MM.1S (cell line): ENCODE measurements around the gene MC4R.

ENCODE experiments used
- DNase-seq: peaks from one replicate; pipeline ENCODE4 v3.0.0-alpha.2; 2015
- H2AFZ ChIP-seq: fragments of 300-600 bp; sonication (generic); 2 replicates; pipeline ENCODE4 v1.6.0; 2016; ENCODE audit warnings: antibody characterized with exemption, low read length
- H3F3A ChIP-seq: fragments of 300-600 bp; sonication (generic); 2 replicates; pipeline ENCODE4 v1.6.1; 2016; ENCODE audit warnings: mild to moderate bottlenecking, antibody characterized with exemption, low read length, moderate library complexity, mixed read lengths; ENCODE audit not compliant: insufficient read depth
- H3K27ac ChIP-seq: fragments of 300-600 bp; sonication (generic); 2 replicates; pipeline ENCODE4 v1.5.1; 2016; ENCODE audit warnings: mild to moderate bottlenecking, low read length
- H3K27me3 ChIP-seq: fragments of 300-600 bp; sonication (generic); replicated peaks from 2 replicates; pipeline ENCODE4 v1.6.0; 2016; ENCODE audit warnings: low read length; ENCODE audit not compliant: insufficient read depth
- H3K36me3 ChIP-seq: fragments of 300-600 bp; sonication (generic); replicated peaks from 2 replicates; pipeline ENCODE4 v1.6.1; 2016; ENCODE audit warnings: mild to moderate bottlenecking, low read length, mixed read lengths; ENCODE audit not compliant: insufficient read depth
- H3K4me1 ChIP-seq: fragments of 300-600 bp; sonication (generic); 2 replicates; pipeline ENCODE4 v1.6.1; 2016; ENCODE audit warnings: low read length, mixed read lengths
- H3K4me2 ChIP-seq: fragments of 300-600 bp; sonication (generic); 2 replicates; pipeline ENCODE4 v1.6.0; 2016; ENCODE audit warnings: low read depth, low read length
- H3K4me3 ChIP-seq: fragments of 300-600 bp; sonication (generic); 2 replicates; pipeline ENCODE4 v1.5.1; 2016; ENCODE audit warnings: low read length, mixed read lengths
- H3K79me2 ChIP-seq: fragments of 300-600 bp; sonication (generic); 2 replicates; pipeline ENCODE4 v1.6.1; 2016; ENCODE audit warnings: mixed run types, low read length, mixed read lengths
- H3K9ac ChIP-seq: fragments of 300-600 bp; sonication (generic); 2 replicates; pipeline ENCODE4 v1.6.1; 2016; ENCODE audit warnings: low read length, mixed read lengths
- H3K9me2 ChIP-seq: fragments of 300-600 bp; sonication (generic); replicated peaks from 2 replicates; pipeline ENCODE4 v1.6.1; 2016; ENCODE audit warnings: mild to moderate bottlenecking, low read length, mixed read lengths; ENCODE audit not compliant: insufficient read depth
- H3K9me3 ChIP-seq: fragments of 300-600 bp; sonication (generic); replicated peaks from 2 replicates; pipeline ENCODE4 v1.6.1; 2016; ENCODE audit warnings: mild to moderate bottlenecking, low read length, mixed read lengths; ENCODE audit not compliant: insufficient read depth
- H4K20me1 ChIP-seq: fragments of 300-600 bp; sonication (generic); 2 replicates; pipeline ENCODE4 v1.6.1; 2016; ENCODE audit warnings: mild to moderate bottlenecking, low read length, moderate library complexity, mixed read lengths; ENCODE audit not compliant: insufficient read depth
- CTCF ChIP-seq: fragments of 300-600 bp; sonication (generic); IDR thresholded peaks from 2 replicates; pipeline ENCODE4 v1.5.1; 2016; ENCODE audit warnings: antibody characterized with exemption, low read length, mixed read lengths
- EZH2 ChIP-seq: fragments of 300-600 bp; sonication (generic); optimal IDR thresholded peaks from 2 replicates; pipeline ENCODE3; 2017; ENCODE audit warnings: low read depth, mild to moderate bottlenecking, antibody characterized with exemption, low read length, mixed read lengths
- EZH2phosphoT487 ChIP-seq: fragments of 300-600 bp; sonication (generic); IDR thresholded peaks from 2 replicates; pipeline ENCODE4 v1.6.1; 2018; ENCODE audit warnings: antibody characterized with exemption, low read length

MC4R gene

GRCh38 chr18:60350150-60350549, 22.4 kb downstream of the MC4R start:
- Histone ChIP-seq H3K27me3 (no peaks in the 10 kb centered on the region), H4K20me1 (no peaks in the 10 kb centered on the region), H3K9me2 (no peaks in the 10 kb centered on the region), H3F3A (no peaks in the 10 kb centered on the region), H2AFZ (no peak overlapping the region), H3K4me2 (no peak overlapping the region), H3K9ac (no peak overlapping the region), H3K27ac (no peak overlapping the region), H3K79me2 (no peaks in the 10 kb centered on the region), H3K36me3 (no peaks in the 10 kb centered on the region), H3K4me3 (no peak overlapping the region), H3K9me3 (no peaks in the 10 kb centered on the region), H3K4me1 (no peaks in the 10 kb centered on the region)
- DNase-seq, result no peak
- TF ChIP-seq CTCF, result no peak
- no peak for TF ChIP-seq EZH2
- no peak for TF ChIP-seq EZH2phosphoT487

DNA sequence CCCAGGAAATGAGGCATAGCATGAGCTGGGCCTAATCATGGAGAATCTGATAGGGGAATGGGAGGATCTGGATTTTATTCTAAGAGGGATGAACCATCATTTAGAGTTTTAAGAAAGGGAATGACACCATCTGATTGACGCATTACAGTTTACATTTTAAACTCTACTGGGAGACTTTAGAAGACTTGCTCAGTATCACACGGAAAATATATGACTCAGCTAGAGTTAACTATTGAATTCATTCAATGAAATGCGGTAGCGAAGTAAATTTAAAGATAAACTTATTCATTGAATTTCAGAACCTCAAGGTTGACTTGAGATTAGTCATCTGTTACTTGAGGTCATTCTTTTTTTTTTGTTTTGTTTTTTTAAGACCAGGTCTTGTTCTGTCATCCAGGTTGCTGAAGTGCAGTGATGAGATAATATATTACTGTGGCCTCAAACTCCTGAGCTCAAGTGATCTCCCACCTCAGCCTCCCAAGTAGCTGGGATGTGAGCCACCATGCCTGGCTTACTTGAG, 25.0 kb downstream of the MC4R start:
- Histone ChIP-seq H3K9ac (no peak overlapping the region), H3K36me3 (no peaks in the 10 kb centered on the region), H3K9me2 (no peaks in the 10 kb centered on the region), H3K4me2 (no peak overlapping the region), H3K27ac (no peak overlapping the region), H3F3A (no peaks in the 10 kb centered on the region), H3K4me1 (no peaks in the 10 kb centered on the region), H4K20me1 (no peaks in the 10 kb centered on the region), H3K9me3 (no peaks in the 10 kb centered on the region), H2AFZ (no peak overlapping the region), H3K4me3 (no peak overlapping the region), H3K79me2 (no peaks in the 10 kb centered on the region), H3K27me3 (no peaks in the 10 kb centered on the region)
- TF ChIP-seq CTCF, result no peak
- no peak for TF ChIP-seq EZH2phosphoT487
- TF ChIP-seq EZH2, result no peak
- DNase-seq, result no peak

DNA sequence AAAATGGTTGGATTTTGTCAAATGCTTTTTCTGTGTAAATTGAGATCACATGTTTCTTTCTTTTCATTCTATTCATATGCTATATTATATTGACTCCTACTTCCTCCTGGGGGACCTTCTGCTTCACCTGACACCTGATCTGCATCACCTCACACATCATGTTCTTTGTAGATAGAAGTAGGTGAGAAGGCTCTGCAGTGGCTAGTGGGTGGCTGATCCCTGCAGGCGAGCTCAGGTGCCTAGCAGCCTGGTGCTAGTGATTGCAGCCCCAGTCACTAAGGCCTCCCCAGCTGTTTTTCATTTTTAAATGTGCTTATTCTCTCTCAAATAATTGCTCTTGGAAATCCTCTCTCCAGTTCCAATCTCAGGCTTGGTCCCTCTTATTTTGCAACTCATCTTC, 33.6 kb downstream of the MC4R start:
- H3K27me3 ChIP-seq, result no peaks in the 10 kb centered on the region
- H3K79me2 ChIP-seq, result no peaks in the 10 kb centered on the region
- H3K4me2 ChIP-seq, result no peak overlapping the region
- TF ChIP-seq CTCF (no peak), EZH2 (no peak)
- no peak overlapping the region for H3K27ac ChIP-seq
- no peaks in the 10 kb centered on the region for H3K9me2 ChIP-seq
- no peak overlapping the region for H3K4me3 ChIP-seq
- DNase-seq, result no peak
- no peak overlapping the region for H2AFZ ChIP-seq
- H3K9me3 ChIP-seq, result no peaks in the 10 kb centered on the region
- no peak overlapping the region for H3K9ac ChIP-seq
- H3F3A ChIP-seq, result no peaks in the 10 kb centered on the region
- H4K20me1 ChIP-seq, result no peaks in the 10 kb centered on the region
- no peaks in the 10 kb centered on the region for H3K36me3 ChIP-seq
- no peaks in the 10 kb centered on the region for H3K4me1 ChIP-seq
